HAP-1 (cell line): ENCODE data around the gene NCAPD3.
"Not testable (repeated sequence)": the region's sequence is repeated elsewhere in the genome, so short reads cannot be mapped to it uniquely, and the experiment has no call there.

ENCODE experiments used
- DNase-seq, 2 experiments: peaks; one replicate each; pipeline ENCODE4 v3.0.0-alpha.2; 2016 to 2020; ENCODE audit warnings: low spot score in 2 of 2
- H3K27me3 ChIP-seq: fragments of 250-450 bp; sonication (Bioruptor Pico); 2 replicates; pipeline ENCODE4 v1.5.1; 2020; ENCODE audit warnings: low read depth, mild to moderate bottlenecking, moderate library complexity
- H3K36me3 ChIP-seq: fragments of 250-450 bp; sonication (Bioruptor Pico); replicated peaks from 2 replicates; pipeline ENCODE4 v1.5.1; 2020; ENCODE audit warnings: mild to moderate bottlenecking
- H3K4me1 ChIP-seq: fragments of 250-450 bp; sonication (Bioruptor Pico); 2 replicates; pipeline ENCODE4 v1.5.1; 2020; ENCODE audit warnings: mild to moderate bottlenecking
- H3K4me3 ChIP-seq: fragments of 250-450 bp; sonication (Bioruptor Pico); 2 replicates; pipeline ENCODE4 v1.5.1; 2020; ENCODE audit warnings: mild to moderate bottlenecking, moderate library complexity
- H3K9me3 ChIP-seq: fragments of 250-450 bp; sonication (Bioruptor Pico); 2 replicates; pipeline ENCODE4 v1.5.1; 2020; ENCODE audit warnings: mild to moderate bottlenecking, moderate library complexity
- in situ Hi-C: fragments of 300-500 bp; cut with MboI; formaldehyde crosslinking; loops from 3 replicates; pipeline ENCODE4 v1.14.3; 2020; ENCODE audit warnings: low sequenced_read_pairs, inconsistent platforms, mixed read lengths

Gene NCAPD3

DNA sequence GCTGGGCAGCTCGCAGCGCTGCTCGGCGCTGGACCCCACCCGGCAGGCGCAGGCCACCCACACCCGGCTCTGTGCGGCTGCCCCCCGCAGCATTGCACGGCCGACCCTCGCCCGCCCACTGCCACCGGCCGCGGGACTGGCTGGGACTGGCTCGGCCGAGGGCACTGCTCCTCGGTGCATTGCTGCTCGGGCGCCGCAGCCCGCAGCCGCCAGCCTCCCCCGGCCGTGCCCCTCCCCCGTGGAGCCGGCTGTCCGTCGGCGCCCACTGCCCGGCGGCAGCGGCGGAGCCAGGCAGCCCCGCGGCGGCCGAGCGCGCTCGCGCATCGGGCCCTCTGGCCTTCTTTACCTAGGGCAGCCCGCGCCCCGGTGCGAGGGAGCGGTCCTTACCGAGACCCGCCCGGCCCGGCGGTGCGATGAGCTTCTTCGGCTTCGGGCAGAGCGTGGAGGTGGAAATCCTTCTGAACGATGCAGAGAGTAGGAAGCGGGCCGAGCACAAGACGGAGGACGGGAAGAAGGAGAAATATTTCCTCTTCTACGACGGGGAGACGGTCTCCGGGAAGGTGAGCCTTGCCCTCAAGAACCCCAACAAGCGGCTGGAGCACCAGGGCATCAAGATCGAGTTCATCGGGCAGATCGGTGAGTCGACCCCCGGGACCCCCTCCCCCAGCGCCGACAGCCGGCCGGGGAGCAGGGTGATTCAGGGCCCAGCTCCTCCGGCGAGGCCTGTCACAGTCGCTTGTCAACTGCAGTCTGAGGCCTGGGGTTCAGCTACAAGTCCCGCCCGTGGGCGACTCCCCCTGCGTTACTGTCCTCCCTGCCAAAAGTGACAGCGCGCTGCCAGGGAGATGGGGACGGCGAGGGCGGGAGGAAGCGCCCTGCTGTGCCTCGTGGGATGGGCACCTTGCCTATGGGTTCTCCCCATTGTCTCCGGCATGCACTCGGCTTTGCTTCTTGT is 1.2 kb upstream of the NCAPD3 start:
- DNase-seq = peak; percentile 15 to 65
- H3K9me3 ChIP-seq = no peaks in the 10 kb centered on the region
- H3K27me3 ChIP-seq = no peaks in the 10 kb centered on the region
- peak overlapping the region; percentile 62 for H3K4me3 ChIP-seq
- in situ Hi-C loops = no loop called here
- peaks cover 9% of the 10 kb centered on the region for H3K36me3 ChIP-seq
- peaks cover 23% of the 10 kb centered on the region for H3K4me1 ChIP-seq

- H3K4me3 ChIP-seq = peak overlapping the region; percentile 62
- H3K36me3 ChIP-seq = peaks cover 27% of the 10 kb centered on the region
- peak; percentile 16 to 48 for DNase-seq
- no peaks in the 10 kb centered on the region for H3K9me3 ChIP-seq
- no peaks in the 10 kb centered on the region for H3K27me3 ChIP-seq
- H3K4me1 ChIP-seq = peaks cover 23% of the 10 kb centered on the region
- in situ Hi-C loops = no loop called here
These were observed 646 bp downstream of the NCAPD3 start for GRCh38 chr11:134223121-134223520.

DNA sequence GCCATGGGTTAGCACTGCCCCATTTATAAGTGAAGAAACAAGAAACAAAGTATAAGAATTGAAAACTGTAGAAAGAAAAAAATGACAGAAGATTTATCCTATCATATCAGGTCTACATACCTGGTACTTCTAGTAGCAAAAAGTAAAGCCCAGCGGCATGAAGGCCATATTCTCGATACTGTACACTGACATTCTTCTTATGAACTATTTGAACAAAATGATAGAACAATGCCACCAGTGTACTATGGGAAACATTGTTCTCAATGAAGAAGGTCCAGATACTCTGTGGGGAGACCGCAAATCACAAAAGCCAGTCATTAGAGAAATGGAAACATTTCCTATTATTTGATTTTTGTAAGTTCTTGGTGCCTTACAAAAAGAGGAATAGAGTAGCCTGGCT is 7.0 kb downstream of the NCAPD3 start:
- Histone ChIP-seq H3K4me3 (no peak overlapping the region), H3K36me3 (peaks cover 66% of the 10 kb centered on the region), H3K4me1 (no peaks in the 10 kb centered on the region; the same call in 1 of the 2 replicates), H3K9me3 (no peaks in the 10 kb centered on the region), H3K27me3 (no peaks in the 10 kb centered on the region)
- in situ Hi-C loops = no loop called here
- no peak for DNase-seq

GRCh38 chr11:134215836-134216235 is 7.9 kb downstream of the NCAPD3 start:
- in situ Hi-C loops = no loop called here
- Histone ChIP-seq H3K27me3 (no peaks in the 10 kb centered on the region), H3K9me3 (no peaks in the 10 kb centered on the region), H3K36me3 (peaks cover 73% of the 10 kb centered on the region), H3K4me1 (peaks cover 2% of the 10 kb centered on the region; the same call in 1 of the 2 replicates), H3K4me3 (no peak overlapping the region)
- no peak for DNase-seq

- Histone ChIP-seq H3K27me3 (no peaks in the 10 kb centered on the region), H3K4me1 (peaks cover 11% of the 10 kb centered on the region), H3K4me3 (no peak overlapping the region), H3K36me3 (peaks cover 89% of the 10 kb centered on the region), H3K9me3 (no peaks in the 10 kb centered on the region)
- in situ Hi-C loops = no loop called here
- DNase-seq = peak in 1 of 2 experiments; percentile 75
These were observed 16.1 kb downstream of the NCAPD3 start for GRCh38 chr11:134207538-134208239.

DNA sequence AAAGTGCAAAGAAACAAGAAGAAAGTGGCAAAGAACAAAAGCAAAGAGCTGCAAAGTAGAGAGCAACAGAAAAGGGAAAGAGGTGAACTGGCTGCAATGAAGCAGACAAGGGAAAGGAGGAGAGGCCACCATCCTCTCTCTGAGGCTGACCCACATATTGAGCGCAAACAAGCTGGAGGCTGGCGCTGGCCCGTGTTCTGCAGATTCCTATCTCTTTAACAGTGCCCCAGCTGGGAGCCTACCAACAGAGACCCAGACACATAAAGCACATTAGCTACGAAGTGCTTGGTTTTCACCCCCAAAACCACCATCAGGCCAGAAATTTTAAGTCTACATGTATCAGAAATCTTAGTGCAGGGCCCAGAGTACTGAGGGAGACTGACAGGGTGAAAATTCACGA is 17.6 kb downstream of the NCAPD3 start:
- in situ Hi-C loops = no loop called here
- Histone ChIP-seq H3K4me1 (peaks cover 11% of the 10 kb centered on the region), H3K4me3 (no peak overlapping the region), H3K27me3 (no peaks in the 10 kb centered on the region), H3K36me3 (peaks cover 93% of the 10 kb centered on the region), H3K9me3 (no peaks in the 10 kb centered on the region)
- no peak for DNase-seq

DNA sequence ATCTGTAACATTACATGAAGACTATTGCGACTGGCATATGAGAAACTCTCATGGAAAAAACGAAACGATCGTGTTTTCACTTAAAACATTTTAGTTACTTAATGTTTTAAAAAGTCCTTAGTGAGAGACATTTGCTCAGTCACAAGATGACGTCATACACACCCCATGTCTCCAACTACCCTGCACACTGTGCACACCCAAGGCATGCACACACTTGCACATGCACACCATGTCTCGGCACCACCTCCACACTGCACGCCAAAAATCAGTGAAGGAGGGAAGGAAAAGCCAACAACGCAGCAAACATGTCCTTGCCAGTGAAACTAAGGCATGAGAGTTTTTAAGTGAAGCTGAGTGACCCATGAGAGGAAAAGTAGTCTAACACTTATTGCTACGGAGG is 18.0 kb downstream of the NCAPD3 start:
- in situ Hi-C loops = no loop called here
- peaks cover 8% of the 10 kb centered on the region for H3K4me1 ChIP-seq
- no peak for DNase-seq
- H3K4me3 ChIP-seq = no peak overlapping the region
- no peaks in the 10 kb centered on the region for H3K27me3 ChIP-seq
- no peaks in the 10 kb centered on the region for H3K9me3 ChIP-seq
- H3K36me3 ChIP-seq = peaks cover 92% of the 10 kb centered on the region

GRCh38 chr11:134202661-134203060 is 21.1 kb downstream of the NCAPD3 start:
- H3K4me3 ChIP-seq = no peak overlapping the region
- H3K36me3 ChIP-seq = peaks cover 89% of the 10 kb centered on the region
- no peaks in the 10 kb centered on the region for H3K27me3 ChIP-seq
- H3K9me3 ChIP-seq = no peaks in the 10 kb centered on the region
- in situ Hi-C loops = no loop called here
- H3K4me1 ChIP-seq = peaks cover 12% of the 10 kb centered on the region
- DNase-seq = no peak

DNA sequence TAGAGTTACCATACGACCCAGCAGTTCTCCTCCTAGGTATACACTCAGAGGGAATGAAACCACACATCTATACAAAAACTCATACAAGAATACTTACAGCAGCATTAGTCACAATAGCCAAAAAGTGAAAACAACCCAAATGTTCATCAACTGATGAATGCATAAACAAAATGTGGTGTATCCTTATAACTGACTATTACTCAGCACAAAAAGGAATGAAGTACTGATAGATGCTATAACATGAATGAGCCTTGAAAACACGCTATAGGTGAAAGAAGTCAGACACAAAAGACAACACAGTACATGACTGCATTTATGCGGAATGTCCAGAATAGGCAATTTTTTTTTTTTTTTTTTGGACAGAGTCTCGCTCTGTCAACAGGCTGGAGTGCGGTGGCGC is 23.1 kb downstream of the NCAPD3 start:
- in situ Hi-C loops = no loop called here
- peaks cover 80% of the 10 kb centered on the region for H3K36me3 ChIP-seq

GRCh38 chr11:134199531-134199930 is 24.2 kb downstream of the NCAPD3 start:
- Histone ChIP-seq H3K27me3 (no peaks in the 10 kb centered on the region), H3K9me3 (no peaks in the 10 kb centered on the region), H3K4me3 (no peak overlapping the region), H3K4me1 (peaks cover 9% of the 10 kb centered on the region; the same call in 1 of the 2 replicates), H3K36me3 (peaks cover 76% of the 10 kb centered on the region)
- DNase-seq = no peak
- in situ Hi-C loops = no loop called here

More for the DNA sequence above, 23.1 kb downstream of the NCAPD3 start:
- Histone ChIP-seq H3K4me1 (peaks cover 9% of the 10 kb centered on the region; the same call in 1 of the 2 replicates), H3K4me3 (no peak overlapping the region), H3K27me3 (no peaks in the 10 kb centered on the region), H3K9me3 (no peaks in the 10 kb centered on the region)
- DNase-seq = no peak

- Histone ChIP-seq H3K4me1 (peaks cover 9% of the 10 kb centered on the region; the same call in 1 of the 2 replicates), H3K27me3 (no peaks in the 10 kb centered on the region), H3K4me3 (no peak overlapping the region), H3K36me3 (peaks cover 76% of the 10 kb centered on the region), H3K9me3 (no peaks in the 10 kb centered on the region)
- in situ Hi-C loops = no loop called here
- no peak for DNase-seq
These were observed 27.0 kb downstream of the NCAPD3 start for GRCh38 chr11:134196756-134197155.

- DNase-seq, H3K4me1 ChIP-seq, H3K4me3 ChIP-seq, in situ Hi-C loops, H3K27me3 ChIP-seq, H3K9me3 ChIP-seq: not testable (repeated sequence)
- peaks cover 86% of the 10 kb centered on the region for H3K36me3 ChIP-seq
These were observed 35.7 kb downstream of the NCAPD3 start for GRCh38 chr11:134188092-134188491.

GRCh38 chr11:134181707-134182106 is 42.1 kb downstream of the NCAPD3 start:
- Histone ChIP-seq H3K36me3 (peaks cover 76% of the 10 kb centered on the region), H3K27me3 (no peaks in the 10 kb centered on the region), H3K9me3 (no peaks in the 10 kb centered on the region), H3K4me3 (no peak overlapping the region), H3K4me1 (no peaks in the 10 kb centered on the region)
- in situ Hi-C loops = no loop called here
- DNase-seq = no peak
